Caco-2 (cell line): ENCODE results near the gene SLC44A1. TPM values are rescaled to one million over a fixed set of nuclear protein-coding genes. Genes with fewer than 3 reads are reported as not detected.

ENCODE experiments used
- BruUV-seq: library from RNA; stranded (reverse); fragments of 400-500 nt; replicated peaks from 2 replicates; lab custom pipeline; 2021; lab: Mats Ljungman, UMichigan
- CTCF ChIA-PET: fragments of 300-600 bp; sonication (Branson Sonifier 250); formaldehyde crosslinking; loops from one replicate; lab custom pipeline; 2022; ENCODE audit warnings: antibody characterized with exemption; lab: Charles Lee
- POLR2A ChIA-PET: fragments of 300-600 bp; sonication (Branson Sonifier 250); formaldehyde crosslinking; loops from one replicate; lab custom pipeline; 2022; ENCODE audit warnings: antibody characterized with exemption; lab: Charles Lee
- DNase-seq, 2 experiments: peaks; one replicate each; pipeline versions ENCODE4 v3.0.0 to v3.0.0-alpha.2; 2020 to 2022
- H3K27me3 ChIP-seq: replicated peaks from 2 replicates; pipeline ENCODE4 v1.6.0; 2011; ENCODE audit warnings: low read length; ENCODE audit not compliant: control insufficient read depth, insufficient read depth
- H3K36me3 ChIP-seq: 2 replicates; pipeline ENCODE4 v1.5.1; 2011; ENCODE audit warnings: low read length; ENCODE audit not compliant: control insufficient read depth, insufficient read depth
- H3K4me1 ChIP-seq: fragments of 250-450 bp; sonication (Bioruptor Pico); 2 replicates; pipeline ENCODE4 v1.5.1; 2020; ENCODE audit warnings: mild to moderate bottlenecking
- H3K4me3 ChIP-seq: 2 replicates; pipeline ENCODE4 v1.5.1; 2011; ENCODE audit warnings: low read depth, mild to moderate bottlenecking, control low read depth, low read length
- H3K9me3 ChIP-seq: fragments of 250-450 bp; sonication (Bioruptor Pico); 2 replicates; pipeline ENCODE4 v1.5.1; 2020; ENCODE audit warnings: mild to moderate bottlenecking, moderate library complexity
- H3K27ac Mint-ChIP-seq: one replicate; pipeline ENCODE4 v1.8.0; 2022; ENCODE audit warnings: mixed read lengths; ENCODE audit not compliant: unreplicated experiment
- H3K27me3 Mint-ChIP-seq: one replicate; pipeline ENCODE4 v1.8.0; 2022; ENCODE audit warnings: mixed read lengths; ENCODE audit not compliant: insufficient read depth, unreplicated experiment
- H3K36me3 Mint-ChIP-seq: one replicate; pipeline ENCODE4 v1.8.0; 2022; ENCODE audit warnings: mild to moderate bottlenecking, mixed read lengths; ENCODE audit not compliant: insufficient read depth, unreplicated experiment
- H3K4me1 Mint-ChIP-seq: one replicate; pipeline ENCODE4 v1.8.0; 2022; ENCODE audit warnings: low read depth, mixed read lengths; ENCODE audit not compliant: unreplicated experiment
- H3K4me3 Mint-ChIP-seq: one replicate; pipeline ENCODE4 v1.8.0; 2022; ENCODE audit warnings: mild to moderate bottlenecking, moderate library complexity, mixed read lengths; ENCODE audit not compliant: unreplicated experiment
- H3K9me3 Mint-ChIP-seq: one replicate; pipeline ENCODE4 v1.8.0; 2022; ENCODE audit warnings: mixed read lengths; ENCODE audit not compliant: unreplicated experiment
- CTCF ChIP-seq, 2 experiments: fragments of 200-600 bp in 1 of 2; IDR thresholded peaks; 1 replicate in 1 of 2; 2 replicates in 1 of 2; pipeline versions ENCODE4 v1.5.1 to v1.8.0; 2011 to 2022; ENCODE audit warnings: antibody characterized with exemption in 1 of 2, control low read depth in 1 of 2, inconsistent platforms in 1 of 2, low read depth in 1 of 2, low read length in 1 of 2, mild to moderate bottlenecking in 1 of 2, moderate library complexity in 1 of 2; ENCODE audit not compliant: insufficient read depth in 1 of 2, severe bottlenecking in 1 of 2, unreplicated experiment in 1 of 2
- intact Hi-C: fragments of 100-400 bp; cut with micrococcal nuclease; formaldehyde crosslinking; loops from one replicate; pipeline ENCODE4 v1.10.0; 2022; ENCODE audit not compliant: unreplicated experiment
- total RNA-seq: library from RNA; stranded (reverse); gene quantifications from 2 replicates; pipeline ENCODE4 v1.2.3, GENCODE V29; 2022

The SLC44A1 gene
- total RNA-seq, 1 experiment from 2014 or later, result 45.8 TPM

DNA sequence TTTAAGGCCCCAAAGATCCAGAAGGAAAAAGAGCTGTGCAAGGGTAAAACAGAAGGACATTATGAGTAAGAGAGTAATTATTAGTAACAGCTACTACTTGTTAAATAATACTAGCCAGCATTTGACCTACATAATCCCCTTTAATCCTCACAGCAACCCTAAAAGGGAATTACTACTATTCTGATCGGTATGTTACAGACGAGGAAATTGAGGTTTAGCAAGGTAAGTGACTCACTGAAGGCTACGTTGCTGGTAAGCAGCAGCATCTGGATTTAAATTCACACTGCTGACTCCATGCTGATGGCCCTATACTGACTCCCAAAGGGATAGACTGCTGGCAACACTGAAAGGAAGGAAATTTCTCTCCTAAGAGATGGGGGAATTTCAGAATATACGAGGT, 199.7 kb downstream of the SLC44A1 start:
- Mint-ChIP-seq H3K27me3 (no peaks in the 10 kb centered on the region), H3K4me3 (no peak overlapping the region), H3K9me3 (no peaks in the 10 kb centered on the region), H3K27ac (no peak overlapping the region), H3K4me1 (no peaks in the 10 kb centered on the region), H3K36me3 (no peaks in the 10 kb centered on the region)
- Histone ChIP-seq H3K9me3 (no peaks in the 10 kb centered on the region), H3K4me1 (peaks cover 1% of the 10 kb centered on the region; the same call in 1 of the 2 replicates), H3K36me3 (no peaks in the 10 kb centered on the region), H3K27me3 (no peaks in the 10 kb centered on the region), H3K4me3 (no peak overlapping the region)
- no TSS peak for BruUV-seq
- CTCF ChIA-PET, result interaction anchor here (0.5 kb wide), 1 partner anchor 18 kb away, joined by 3 read pairs; no protein-coding TSS in a partner anchor
- no peak for TF ChIP-seq CTCF (IDR thresholded peaks at IDR 0.05; ENCODE audit: insufficient read depth in 1 of 2, low read depth in 1 of 2, low read length in 1 of 2, severe bottlenecking in 1 of 2, unreplicated experiment in 1 of 2)
- DNase-seq, result no peak
- intact Hi-C loops, result loop anchor here (10.0 kb wide), 1 partner anchor 251 kb away; the partner anchor contains the start of gene TMEM38B
- POLR2A ChIA-PET, result no interaction called here

GRCh38 chr9:105445203-105445881, 200.9 kb downstream of the SLC44A1 start:
- Mint-ChIP-seq H3K27me3 (no peaks in the 10 kb centered on the region), H3K4me1 (no peaks in the 10 kb centered on the region), H3K9me3 (no peaks in the 10 kb centered on the region), H3K36me3 (no peaks in the 10 kb centered on the region), H3K4me3 (no peak overlapping the region), H3K27ac (no peak overlapping the region)
- H3K36me3 ChIP-seq, result no peaks in the 10 kb centered on the region
- intact Hi-C loops, result loop anchor here (10.0 kb wide), 1 partner anchor 249 kb away; the partner anchor contains the start of gene TMEM38B
- no peak for TF ChIP-seq CTCF (IDR thresholded peaks at IDR 0.05; ENCODE audit: insufficient read depth in 1 of 2, low read depth in 1 of 2, low read length in 1 of 2, severe bottlenecking in 1 of 2, unreplicated experiment in 1 of 2)
- H3K4me3 ChIP-seq, result no peak overlapping the region
- no peaks in the 10 kb centered on the region for H3K9me3 ChIP-seq
- H3K27me3 ChIP-seq, result no peaks in the 10 kb centered on the region
- no peak for DNase-seq
- ChIA-PET CTCF (no interaction called here), POLR2A (no interaction called here)
- peaks cover 12% of the 10 kb centered on the region for H3K4me1 ChIP-seq
- BruUV-seq, result no TSS peak

DNA sequence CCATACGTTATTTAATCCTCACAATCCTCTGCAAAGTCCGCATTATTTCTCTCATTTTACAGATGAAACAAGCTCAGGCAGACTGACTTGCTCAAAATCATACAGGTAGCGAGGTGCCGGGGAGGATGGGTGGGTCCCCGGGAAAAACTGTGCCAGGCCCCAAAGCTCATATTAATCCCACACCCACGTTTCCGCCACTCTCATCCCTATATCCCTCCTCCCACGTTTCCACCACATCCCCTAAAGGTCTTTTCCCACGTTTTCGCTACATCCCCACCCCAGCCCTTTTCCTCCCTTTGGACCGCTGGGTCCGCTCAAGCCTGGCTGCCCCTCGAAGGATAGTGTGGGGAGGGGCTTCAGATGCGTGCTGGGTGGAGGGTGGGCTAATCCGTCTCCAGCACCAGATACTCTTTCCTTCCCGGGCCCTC, 202.9 kb downstream of the SLC44A1 start:
- BruUV-seq, result no TSS peak

More for the DNA sequence above, 202.9 kb downstream of the SLC44A1 start:
- Mint-ChIP-seq H3K9me3 (no peaks in the 10 kb centered on the region), H3K27me3 (no peaks in the 10 kb centered on the region), H3K4me3 (peak overlapping the region; percentile 92), H3K4me1 (peaks cover 5% of the 10 kb centered on the region), H3K27ac (peak overlapping the region; percentile 85), H3K36me3 (no peaks in the 10 kb centered on the region)
- no peaks in the 10 kb centered on the region for H3K9me3 ChIP-seq
- intact Hi-C loops, result loop anchor here (10.0 kb wide), 1 partner anchor 247 kb away; the partner anchor contains the start of gene TMEM38B
- TF ChIP-seq CTCF (IDR thresholded peaks at IDR 0.05; ENCODE audit: insufficient read depth in 1 of 2, low read depth in 1 of 2, low read length in 1 of 2, severe bottlenecking in 1 of 2, unreplicated experiment in 1 of 2), result no peak
- H3K36me3 ChIP-seq, result no peaks in the 10 kb centered on the region
- peak overlapping the region; percentile 68 for H3K4me3 ChIP-seq
- CTCF ChIA-PET, result no interaction called here
- no peaks in the 10 kb centered on the region for H3K27me3 ChIP-seq
- H3K4me1 ChIP-seq, result peaks cover 12% of the 10 kb centered on the region
- POLR2A ChIA-PET, result no interaction called here
- no peak for DNase-seq
